Lower lobe of right lung (tissue), 2 donors: ENCODE data around the gene MAD1L1. TPM values are rescaled to one million over a fixed set of nuclear protein-coding genes. Genes with fewer than 3 reads are reported as not detected.

Experiments used
- ATAC-seq, 2 donors: fragments of 200-7000 bp; cut with Tn5 transposase; one replicate each; pipeline ENCODE4 v1.9.1; 2020 to 2022; ENCODE audit warnings: mild to moderate bottlenecking in 2 of 2, moderate library complexity in 2 of 2
- DNase-seq: peaks from one replicate; pipeline ENCODE4 v3.0.0-alpha.2; 2020
- H3K27ac ChIP-seq: fragments of 200-600 bp; one replicate; pipeline ENCODE4 v1.8.0; 2022
- H3K27me3 ChIP-seq: fragments of 200-600 bp; one replicate; pipeline ENCODE4 v1.8.0; 2022; ENCODE audit warnings: low read depth
- H3K36me3 ChIP-seq: fragments of 200-600 bp; one replicate; pipeline ENCODE4 v1.8.0; 2022; ENCODE audit warnings: mild to moderate bottlenecking
- H3K4me1 ChIP-seq: fragments of 200-600 bp; one replicate; pipeline ENCODE4 v1.8.0; 2022
- H3K4me3 ChIP-seq: fragments of 200-600 bp; one replicate; pipeline ENCODE4 v1.8.0; 2022; ENCODE audit warnings: mild to moderate bottlenecking
- H3K9me3 ChIP-seq: fragments of 200-600 bp; one replicate; pipeline ENCODE4 v1.8.0; 2022
- CTCF ChIP-seq: fragments of 200-600 bp; IDR thresholded peaks from one replicate; pipeline ENCODE4 v1.8.0; 2022; ENCODE audit warnings: antibody characterized with exemption, mild to moderate bottlenecking
- intact Hi-C: fragments of 100-400 bp; cut with DNase I; formaldehyde crosslinking; loops from one replicate; pipeline ENCODE4 v1.11.0; 2022
- total RNA-seq: library from RNA; stranded (reverse); fragmentation: NEBNext Ultra II Directional; extraction: Animal tissue kit (Norgen Biotek cat#: 25700); gene quantifications from one replicate; pipeline ENCODE4 v1.2.1, GENCODE V29; 2021
- donor health status: DM: no; HTN: yes; CAD: no; lungs with severe emphysema.

The MAD1L1 gene
- total RNA-seq, 1 donor from 2014 or later, result 44.5 TPM

GRCh38 chr7:2140216-2141020, 92.3 kb downstream of the MAD1L1 start:
- H3K36me3 ChIP-seq, result peaks cover 20% of the 10 kb centered on the region
- no peak for DNase-seq
- ATAC-seq, result no peak
- no peaks in the 10 kb centered on the region for H3K4me1 ChIP-seq
- TF ChIP-seq CTCF, result no peak
- intact Hi-C loops, result no loop called here
- H3K9me3 ChIP-seq, result no peaks in the 10 kb centered on the region
- no peaks in the 10 kb centered on the region for H3K27me3 ChIP-seq
- H3K27ac ChIP-seq, result no peak overlapping the region
- H3K4me3 ChIP-seq, result no peak overlapping the region

- Histone ChIP-seq H3K36me3 (peaks cover 16% of the 10 kb centered on the region), H3K4me3 (no peak overlapping the region), H3K27me3 (no peaks in the 10 kb centered on the region), H3K4me1 (no peaks in the 10 kb centered on the region), H3K9me3 (no peaks in the 10 kb centered on the region), H3K27ac (no peak overlapping the region)
- no peak for TF ChIP-seq CTCF
- intact Hi-C loops, result no loop called here
- no peak for ATAC-seq
- no peak for DNase-seq
Measured at GRCh38 chr7:2139004-2139699, 93.6 kb downstream of the MAD1L1 start.

DNA sequence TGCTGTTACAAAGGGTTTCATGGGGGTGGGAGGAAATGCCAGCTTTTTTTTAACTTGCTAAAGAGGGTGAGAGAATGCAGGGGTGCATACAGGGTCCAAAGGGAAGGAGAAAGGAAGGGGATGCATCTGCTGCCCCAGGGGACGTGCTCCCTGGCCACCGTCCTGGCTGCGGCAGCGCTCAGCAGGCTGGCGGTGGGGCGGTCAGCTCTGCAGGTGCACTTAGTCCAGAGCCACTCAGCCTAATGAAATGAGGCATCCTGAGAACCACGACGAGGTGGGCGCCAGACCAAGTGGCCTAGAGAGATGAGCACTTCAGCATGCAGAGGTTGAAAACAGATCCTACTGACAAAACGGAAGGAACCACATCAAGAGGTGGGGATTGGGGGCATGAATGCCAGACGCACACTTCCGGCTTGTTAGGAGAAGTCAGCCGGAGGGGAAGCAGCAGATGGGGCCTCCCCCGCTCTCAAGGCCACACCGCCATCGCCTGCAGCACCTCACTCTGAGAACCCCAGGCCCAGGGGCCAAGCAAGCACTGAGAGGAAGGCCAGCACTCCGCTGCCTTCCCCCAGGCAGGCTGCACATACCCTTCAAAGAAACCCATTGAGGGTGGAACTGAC, 94.5 kb downstream of the MAD1L1 start:
- intact Hi-C loops, result no loop called here
- DNase-seq (peak; percentile 62), ATAC-seq (peak; percentile 13 to 38)
- Histone ChIP-seq H3K9me3 (no peaks in the 10 kb centered on the region), H3K36me3 (peaks cover 8% of the 10 kb centered on the region), H3K27me3 (no peaks in the 10 kb centered on the region), H3K4me1 (no peaks in the 10 kb centered on the region), H3K4me3 (no peak overlapping the region), H3K27ac (no peak overlapping the region)
- TF ChIP-seq CTCF, result no peak

- no peaks in the 10 kb centered on the region for H3K9me3 ChIP-seq
- H3K27me3 ChIP-seq, result no peaks in the 10 kb centered on the region
- H3K36me3 ChIP-seq, result peaks cover 8% of the 10 kb centered on the region
- TF ChIP-seq CTCF, result no peak
- no peak for ATAC-seq
- H3K4me1 ChIP-seq, result no peaks in the 10 kb centered on the region
- no peak overlapping the region for H3K27ac ChIP-seq
- DNase-seq, result no peak
- intact Hi-C loops, result no loop called here
- no peak overlapping the region for H3K4me3 ChIP-seq
Measured at GRCh38 chr7:2134740-2135139, 98.0 kb downstream of the MAD1L1 start.

DNA sequence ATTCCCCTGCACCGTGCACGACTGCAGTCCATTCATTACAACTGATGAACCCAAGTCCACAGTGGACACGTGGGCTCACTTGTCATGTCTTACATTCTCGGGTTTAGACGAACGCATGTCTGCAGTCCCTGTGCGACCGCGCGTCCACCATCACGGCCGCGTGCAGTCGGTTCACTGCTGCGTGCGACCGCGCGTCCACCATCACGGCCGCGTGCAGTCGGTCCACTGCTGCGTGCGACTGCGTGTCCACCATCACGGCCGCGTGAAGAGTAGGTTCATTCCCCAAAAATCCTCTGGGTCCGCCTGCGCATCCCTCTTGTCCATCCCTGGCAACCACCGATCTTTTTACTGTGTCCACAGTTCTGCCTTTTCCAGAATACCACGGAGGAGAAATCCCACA, 100.5 kb downstream of the MAD1L1 start:
- Histone ChIP-seq H3K36me3 (peaks cover 8% of the 10 kb centered on the region), H3K4me1 (no peaks in the 10 kb centered on the region), H3K9me3 (no peaks in the 10 kb centered on the region), H3K4me3 (no peak overlapping the region), H3K27ac (no peak overlapping the region), H3K27me3 (no peaks in the 10 kb centered on the region)
- ATAC-seq (no peak), DNase-seq (no peak)
- no peak for TF ChIP-seq CTCF
- intact Hi-C loops, result no loop called here
